ENCODE data around the gene TBC1D1. TPM values are rescaled to one million over a fixed set of nuclear protein-coding genes. Genes with fewer than 3 reads are reported as not detected.

The TBC1D1 gene
- total and polyA plus RNA-seq, 12 donors, result 85.4 to 153 (median 106) TPM

DNA sequence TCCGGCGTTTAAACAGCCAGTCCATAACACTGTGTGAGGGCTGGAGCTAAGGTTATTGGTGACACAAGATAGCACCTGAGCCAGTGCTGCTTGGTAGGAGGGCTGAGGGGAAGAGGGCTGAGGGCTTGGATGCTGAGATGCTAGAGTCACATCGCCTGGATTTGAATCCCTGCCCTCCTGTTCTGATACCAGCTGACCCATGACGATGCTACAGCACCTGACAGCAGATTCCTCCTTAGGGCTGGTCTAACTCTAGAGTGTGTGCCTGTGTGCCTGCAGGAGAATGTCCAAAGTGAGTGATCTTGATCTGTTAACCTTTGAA is 171.9 kb downstream of the TBC1D1 start:
- H3K4me3 ChIP-seq, result peak overlapping the region in 6 of 10 donors; percentile 4 to 54 (median 42)

DNA sequence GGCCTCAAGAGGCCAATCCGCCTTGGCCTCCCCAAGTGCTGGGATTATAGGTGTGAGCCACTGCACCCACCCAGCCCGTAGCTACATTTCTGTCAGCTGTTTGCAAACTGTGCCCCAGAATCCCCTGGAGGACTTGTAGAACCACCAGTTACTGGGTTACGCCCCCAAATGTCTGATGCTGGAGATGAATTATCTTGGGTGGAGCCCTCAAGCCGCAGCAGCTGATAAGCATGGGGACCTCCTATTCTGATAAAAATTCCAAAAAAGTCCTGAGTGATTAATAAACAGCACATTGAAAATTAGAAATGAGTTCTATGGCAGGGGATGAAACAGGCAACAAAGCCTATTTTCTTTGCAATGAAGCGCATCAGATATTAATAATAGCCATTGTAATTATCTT is 174.3 kb downstream of the TBC1D1 start:
- Histone ChIP-seq H3K4me1 (peaks cover 6 to 74% (median 37%) of the 10 kb centered on the region in 9 donors), H3K27me3 (no peaks in the 10 kb centered on the region), H3K9me3 (no peaks in the 10 kb centered on the region), H3K36me3 (peaks cover 0 to 51% (median 4%) of the 10 kb centered on the region in 9 donors), H3K27ac (peak overlapping the region in 1 of 10 donors; percentile 77), H3K4me3 (no peak overlapping the region)
- ATAC-seq (no peak), DNase-seq (no peak)
- TF ChIP-seq, protein P1, sequence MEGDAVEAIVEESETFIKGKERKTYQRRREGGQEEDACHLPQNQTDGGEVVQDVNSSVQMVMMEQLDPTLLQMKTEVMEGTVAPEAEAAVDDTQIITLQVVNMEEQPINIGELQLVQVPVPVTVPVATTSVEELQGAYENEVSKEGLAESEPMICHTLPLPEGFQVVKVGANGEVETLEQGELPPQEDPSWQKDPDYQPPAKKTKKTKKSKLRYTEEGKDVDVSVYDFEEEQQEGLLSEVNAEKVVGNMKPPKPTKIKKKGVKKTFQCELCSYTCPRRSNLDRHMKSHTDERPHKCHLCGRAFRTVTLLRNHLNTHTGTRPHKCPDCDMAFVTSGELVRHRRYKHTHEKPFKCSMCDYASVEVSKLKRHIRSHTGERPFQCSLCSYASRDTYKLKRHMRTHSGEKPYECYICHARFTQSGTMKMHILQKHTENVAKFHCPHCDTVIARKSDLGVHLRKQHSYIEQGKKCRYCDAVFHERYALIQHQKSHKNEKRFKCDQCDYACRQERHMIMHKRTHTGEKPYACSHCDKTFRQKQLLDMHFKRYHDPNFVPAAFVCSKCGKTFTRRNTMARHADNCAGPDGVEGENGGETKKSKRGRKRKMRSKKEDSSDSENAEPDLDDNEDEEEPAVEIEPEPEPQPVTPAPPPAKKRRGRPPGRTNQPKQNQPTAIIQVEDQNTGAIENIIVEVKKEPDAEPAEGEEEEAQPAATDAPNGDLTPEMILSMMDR (IDR thresholded peaks at IDR 0.05), result no peak
- intact Hi-C loops (cut with DNase I), result loop anchor here in 7 of 10 donors (5.0 to 10.0 kb wide), 10 partner anchors 47 to 720 kb away; partner anchors contain the start of gene TLR10 (in 1 of the 7)
- 72 to 85% methylated on average over 5 of the region's 5 CpGs for WGBS, 2 donors

More for the DNA sequence above, 171.9 kb downstream of the TBC1D1 start:
- Histone ChIP-seq H3K9me3 (no peaks in the 10 kb centered on the region), H3K4me1 (peaks cover 0 to 50% (median 26%) of the 10 kb centered on the region in 9 donors), H3K36me3 (peaks cover 0 to 64% (median 5%) of the 10 kb centered on the region in 9 donors), H3K27me3 (no peaks in the 10 kb centered on the region), H3K27ac (peak overlapping the region in 9 of 10 donors; percentile 18 to 81 (median 75))
- 52 to 56% methylated on average over 4 of the region's 4 CpGs for WGBS, 2 donors
- TF ChIP-seq, protein P1 (IDR thresholded peaks at IDR 0.05), result no peak
- DNase-seq, result no peak
- intact Hi-C loops (cut with DNase I), result loop anchor here in 9 of 10 donors (2.0 to 10.0 kb wide), 13 partner anchors 95 to 722 kb away; partner anchors contain the start of gene TLR10 (in 1 of the 9)
- peak; percentile 10 to 79 (median 51) for ATAC-seq

DNA sequence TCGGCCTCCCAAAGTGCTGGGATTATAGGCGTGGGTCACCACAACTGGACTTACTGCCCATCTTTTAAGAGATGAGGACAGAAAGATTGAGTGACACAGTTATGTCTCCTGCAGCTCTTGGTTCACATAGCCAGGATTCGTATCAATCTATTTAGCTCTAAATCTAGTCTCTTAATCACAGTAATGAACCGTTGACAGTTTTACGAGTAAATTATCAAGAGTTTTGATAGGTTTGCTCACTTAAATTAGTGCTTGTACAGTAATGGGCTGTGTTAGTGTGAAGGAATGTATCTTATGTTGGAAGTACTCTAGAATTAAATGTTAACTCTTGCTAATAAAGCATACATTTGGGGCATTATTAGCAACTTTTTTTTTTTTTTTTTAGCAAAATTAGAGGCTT is 175.0 kb downstream of the TBC1D1 start:
- ATAC-seq (no peak), DNase-seq (no peak)
- no peaks in the 10 kb centered on the region for H3K27me3 ChIP-seq
- no peak overlapping the region for H3K4me3 ChIP-seq
- H3K27ac ChIP-seq, result peak overlapping the region in 1 of 10 donors; percentile 45
- no peaks in the 10 kb centered on the region for H3K9me3 ChIP-seq
- TF ChIP-seq, protein P1 (IDR thresholded peaks at IDR 0.05), result no peak
- H3K36me3 ChIP-seq, result peaks cover 0 to 45% (median 2%) of the 10 kb centered on the region in 9 donors
- peaks cover 6 to 75% (median 42%) of the 10 kb centered on the region in 9 donors for H3K4me1 ChIP-seq
- 78 to 81% methylated on average over 5 of the region's 5 CpGs for WGBS, 2 donors
- intact Hi-C loops (cut with DNase I), result loop anchor here in 7 of 10 donors (5.0 to 10.0 kb wide), 10 partner anchors 46 to 719 kb away; partner anchors contain the start of gene TLR10 (in 1 of the 7)

DNA sequence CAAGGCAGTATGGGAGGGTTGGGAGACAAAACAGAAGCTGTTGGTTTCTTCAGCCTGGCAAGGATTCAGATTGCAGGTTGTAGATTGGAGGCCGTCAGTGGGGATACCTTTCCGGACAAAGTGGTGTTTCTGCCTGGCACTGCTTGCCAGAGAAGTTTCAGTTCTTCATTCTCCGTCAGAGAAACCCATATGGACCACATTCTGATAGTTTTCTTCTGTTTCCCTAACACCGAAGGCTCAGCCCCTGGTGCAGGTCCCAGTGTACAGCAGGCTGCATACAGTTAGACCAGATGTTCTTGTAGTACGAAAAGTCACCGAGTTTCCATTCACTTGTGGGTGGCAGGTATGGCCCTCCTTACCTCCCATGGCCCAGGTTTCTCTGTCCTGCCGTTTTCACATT is 176.6 kb downstream of the TBC1D1 start:
- ATAC-seq, result no peak
- Histone ChIP-seq H3K9me3 (no peaks in the 10 kb centered on the region), H3K27me3 (no peaks in the 10 kb centered on the region), H3K4me1 (peaks cover 6 to 78% (median 50%) of the 10 kb centered on the region in 9 donors), H3K36me3 (peaks cover 0 to 40% (median 0%) of the 10 kb centered on the region in 9 donors), H3K27ac (peak overlapping the region in 8 of 10 donors; percentile 22 to 86 (median 38)), H3K4me3 (no peak overlapping the region)
- intact Hi-C loops (cut with DNase I), result loop anchor here in 7 of 10 donors (5.0 to 10.0 kb wide), 10 partner anchors 45 to 717 kb away; partner anchors contain the start of gene TLR10 (in 1 of the 7)
- 84 to 89% methylated on average over 7 of the region's 7 CpGs for WGBS, 2 donors
- TF ChIP-seq, protein P1 (IDR thresholded peaks at IDR 0.05), result no peak
- no peak for DNase-seq
